Heart left ventricle (tissue), 16 donors: ENCODE results near the gene PIK3CA. TPM values are rescaled to one million over a fixed set of nuclear protein-coding genes. Genes with fewer than 3 reads are reported as not detected.

Source experiments
- ATAC-seq, 4 donors: fragments of 200-7000 bp; cut with Tn5 transposase; one replicate each; pipeline ENCODE4 v1.9.1; 2020 to 2022; ENCODE audit warnings: moderate library complexity in 4 of 4, mild to moderate bottlenecking in 3 of 4, moderate number of reproducible peaks in 1 of 4
- DNase-seq, 5 donors: peaks; one replicate each; pipeline ENCODE4 v3.0.0-alpha.2; 2020
- H3K27ac ChIP-seq, 12 donors: fragments of 200-600 bp; sonication (generic) in 4 of 12; one replicate each; pipeline versions ENCODE4 v1.5.0 to v1.8.0; 2016 to 2022; ENCODE audit warnings: mild to moderate bottlenecking in 2 of 12
- H3K27me3 ChIP-seq, 9 donors: fragments of 200-600 bp; sonication (generic) in 2 of 9; one replicate each; pipeline versions ENCODE4 v1.5.1 to v1.8.0; 2016 to 2022; ENCODE audit warnings: mild to moderate bottlenecking in 3 of 9
- H3K36me3 ChIP-seq, 9 donors: fragments of 200-600 bp; sonication (generic) in 2 of 9; one replicate each; pipeline versions ENCODE4 v1.5.0 to v1.8.0; 2018 to 2022; ENCODE audit warnings: mild to moderate bottlenecking in 2 of 9
- H3K4me1 ChIP-seq, 12 donors: fragments of 200-600 bp; sonication (generic) in 4 of 12; one replicate each; pipeline versions ENCODE4 v1.5.0 to v1.8.0; 2016 to 2022; ENCODE audit warnings: mild to moderate bottlenecking in 3 of 12
- H3K4me3 ChIP-seq, 12 donors: fragments of 200-600 bp; sonication (generic) in 4 of 12; one replicate each; pipeline versions ENCODE4 v1.5.0 to v1.8.0; 2017 to 2022; ENCODE audit warnings: mild to moderate bottlenecking in 9 of 12, moderate library complexity in 4 of 12
- H3K9me3 ChIP-seq, 12 donors: fragments of 200-600 bp; sonication (generic) in 4 of 12; one replicate each; pipeline versions ENCODE4 v1.5.0 to v1.8.0; 2016 to 2022; ENCODE audit warnings: mild to moderate bottlenecking in 1 of 12
- CTCF ChIP-seq, 12 donors: fragments of 200-600 bp; sonication (generic) in 4 of 12; IDR thresholded peaks; one replicate each; pipeline versions ENCODE4 v1.5.0 to v1.8.0; 2018 to 2022; ENCODE audit warnings: antibody characterized with exemption in 12 of 12, mild to moderate bottlenecking in 5 of 12
- POLR2A ChIP-seq, 2 donors: fragments of 450-650 bp; IDR thresholded peaks; one replicate each; pipeline ENCODE4 v1.6.1; 2017; ENCODE audit warnings: antibody characterized with exemption in 2 of 2, mild to moderate bottlenecking in 2 of 2, moderate library complexity in 2 of 2
- WGBS, 4 donors: extraction: QIAGEN DNeasy Blood & Tissue Kit in 2 of 4; methylation state at CpG; one replicate each; pipeline versions ENCODE4 v1.1.5 to v1.1.7; 2013 to 2018; 5-methylcytosine and 5-hydroxymethylcytosine counted together
- intact Hi-C, 10 donors: fragments of 100-400 bp; cut with DNase I; formaldehyde crosslinking; loops; one replicate each; pipeline versions ENCODE4 v1.11.1 to v1.14.2; 2022
- polyA plus RNA-seq, 2 donors: library from polyadenylated mRNA; stranded (reverse); fragments of 200-250 nt; gene quantifications; one replicate each; pipeline ENCODE4 v1.2.3, GENCODE V29; 2013
- total RNA-seq, 9 donors: library from RNA; depleted of rRNA in 2 of 9; stranded (reverse); fragments of >200 nt in 2 of 9; fragmentation: NEBNext Ultra II Directional in 3 of 9; extraction: Animal tissue kit (Norgen Biotek cat#: 25700) in 3 of 9; gene quantifications; one replicate each; pipeline versions ENCODE4 v1.1.0 to v1.2.4, GENCODE V29; 2016 to 2023
- donor health status: ischemic (EF 13 %, LVEDD 7.1; RV severe dilation, severe dysfunction).
- donor health status: healthy with polysubstance abuse.
- donor health status: DM: no; HTN: yes; CAD: no.
- donor health status: DM: no; HTN: no; CAD: no.
- donor health status: ischemic (EF 25% LVEDD 6.9; RV normal size, moderate dysfunction).
- donor health status: ischemic (EF 25% LVEDD 5.7; RV mildly dilated, moderate dysfunction).
- donor health status: healthy.
- donor health status: DM: yes; HTN: yes; CAD: no.
- donor health status: ischemic (EF 35%, LVEDD 5.7; RV mildly dilated, moderate dysfunction).
- donor health status: nonischemic (EF 11% LVEDD 7.7; RV severe dilation, severe dysfunction).
- donor health status: DM: yes; HTN: yes; CAD: no.
- donor health status: PGD.
- donor health status: ischemic (EF 29% LVEDD 5.4; RV normal size, mild dysfunction).
- donor health status: nonischemic (EF 23%, LVEDD 6.1; RV moderate dilation, normal function).

The PIK3CA gene
- total and polyA plus RNA-seq, 11 donors = 3.1 to 28.0 (median 18.7) TPM

- no peaks in the 10 kb centered on the region for H3K36me3 ChIP-seq
- H3K9me3 ChIP-seq = no peaks in the 10 kb centered on the region
- intact Hi-C loops = loop anchor here in 1 of 10 donors (5.0 kb wide), 1 partner anchor 43 kb away; the partner anchor contains the start of gene PIK3CA
- TF ChIP-seq POLR2A (IDR thresholded peaks at IDR 0.05) = no peak
- TF ChIP-seq CTCF (IDR thresholded peaks at IDR 0.05) = no peak
- no peak overlapping the region for H3K4me3 ChIP-seq
- peak overlapping the region in 1 of 12 donors; percentile 34 for H3K27ac ChIP-seq
- WGBS, 4 donors = 62 to 76% (median 66%) methylated on average over 6 of the region's 6 CpGs
- ATAC-seq (peak in 1 of 4 donors; percentile 18), DNase-seq (no peak)
- H3K27me3 ChIP-seq = no peaks in the 10 kb centered on the region
- peaks cover 6 to 59% (median 40%) of the 10 kb centered on the region in 12 donors for H3K4me1 ChIP-seq
Observed at GRCh38 chr3:179190581-179190980, 42.4 kb downstream of the PIK3CA start.

- peaks cover 6 to 67% (median 46%) of the 10 kb centered on the region in 12 donors for H3K4me1 ChIP-seq
- ATAC-seq = no peak
- no peaks in the 10 kb centered on the region for H3K9me3 ChIP-seq
- no peaks in the 10 kb centered on the region for H3K27me3 ChIP-seq
- TF ChIP-seq CTCF (IDR thresholded peaks at IDR 0.05) (no peak), POLR2A (IDR thresholded peaks at IDR 0.05) (no peak)
- H3K36me3 ChIP-seq = no peaks in the 10 kb centered on the region
- intact Hi-C loops = loop anchor here in 1 of 10 donors (5.0 kb wide), 1 partner anchor 45 kb away; the partner anchor contains the start of gene PIK3CA
- WGBS, 4 donors = 88 to 94% (median 92%) methylated on average over 3 of the region's 3 CpGs
- DNase-seq = no peak
- H3K27ac ChIP-seq = no peak overlapping the region
- no peak overlapping the region for H3K4me3 ChIP-seq
Observed at GRCh38 chr3:179192542-179192941, 44.4 kb downstream of the PIK3CA start.

GRCh38 chr3:179194931-179195330, 46.8 kb downstream of the PIK3CA start:
- H3K27ac ChIP-seq = no peak overlapping the region
- H3K27me3 ChIP-seq = no peaks in the 10 kb centered on the region
- WGBS, 4 donors = 28 to 36% (median 34%) methylated on average over 4 of the region's 4 CpGs
- no peak overlapping the region for H3K4me3 ChIP-seq
- H3K9me3 ChIP-seq = no peaks in the 10 kb centered on the region
- DNase-seq = no peak
- intact Hi-C loops = loop anchor here in 1 of 10 donors (5.0 kb wide), 1 partner anchor 48 kb away; the partner anchor contains the start of gene PIK3CA
- peak in 1 of 4 donors; percentile 40 for ATAC-seq
- H3K36me3 ChIP-seq = peaks cover 0 to 11% (median 4%) of the 10 kb centered on the region in 9 donors
- peaks cover 0 to 55% (median 37%) of the 10 kb centered on the region in 12 donors for H3K4me1 ChIP-seq
- no peak for TF ChIP-seq POLR2A (IDR thresholded peaks at IDR 0.05)
- no peak for TF ChIP-seq CTCF (IDR thresholded peaks at IDR 0.05)

GRCh38 chr3:179196098-179196497, 47.9 kb downstream of the PIK3CA start:
- peaks cover 0 to 23% (median 13%) of the 10 kb centered on the region in 9 donors for H3K36me3 ChIP-seq
- H3K27me3 ChIP-seq = no peaks in the 10 kb centered on the region
- no peak overlapping the region for H3K4me3 ChIP-seq
- WGBS, 4 donors = 31 to 49% (median 43%) methylated on average over 1 of the region's 1 CpG
- peak in 2 of 4 donors; percentile 30 to 49 for ATAC-seq
- intact Hi-C loops = no loop called here
- peak overlapping the region in 1 of 12 donors; percentile 33 for H3K27ac ChIP-seq
- DNase-seq = no peak
- TF ChIP-seq CTCF (IDR thresholded peaks at IDR 0.05) = no peak
- no peak for TF ChIP-seq POLR2A (IDR thresholded peaks at IDR 0.05)
- peaks cover 0 to 43% (median 26%) of the 10 kb centered on the region in 12 donors for H3K4me1 ChIP-seq
- no peaks in the 10 kb centered on the region for H3K9me3 ChIP-seq
